ENCODE results near the gene FBN2. TPM values are rescaled to one million over a fixed set of nuclear protein-coding genes. Genes with fewer than 3 reads are reported as not detected.

FBN2 gene
- total RNA-seq, 1 donor from 2014 or later = 0.11 TPM

GRCh38 chr5:128274441-128274840, 263.6 kb downstream of the FBN2 start:
- Histone ChIP-seq H3K27me3 (no peaks in the 10 kb centered on the region), H3K27ac (no peak overlapping the region), H3K9me3 (no peaks in the 10 kb centered on the region), H3K36me3 (no peaks in the 10 kb centered on the region), H3K4me1 (no peaks in the 10 kb centered on the region), H3K4me3 (no peak overlapping the region)
- TF ChIP-seq, protein P1, sequence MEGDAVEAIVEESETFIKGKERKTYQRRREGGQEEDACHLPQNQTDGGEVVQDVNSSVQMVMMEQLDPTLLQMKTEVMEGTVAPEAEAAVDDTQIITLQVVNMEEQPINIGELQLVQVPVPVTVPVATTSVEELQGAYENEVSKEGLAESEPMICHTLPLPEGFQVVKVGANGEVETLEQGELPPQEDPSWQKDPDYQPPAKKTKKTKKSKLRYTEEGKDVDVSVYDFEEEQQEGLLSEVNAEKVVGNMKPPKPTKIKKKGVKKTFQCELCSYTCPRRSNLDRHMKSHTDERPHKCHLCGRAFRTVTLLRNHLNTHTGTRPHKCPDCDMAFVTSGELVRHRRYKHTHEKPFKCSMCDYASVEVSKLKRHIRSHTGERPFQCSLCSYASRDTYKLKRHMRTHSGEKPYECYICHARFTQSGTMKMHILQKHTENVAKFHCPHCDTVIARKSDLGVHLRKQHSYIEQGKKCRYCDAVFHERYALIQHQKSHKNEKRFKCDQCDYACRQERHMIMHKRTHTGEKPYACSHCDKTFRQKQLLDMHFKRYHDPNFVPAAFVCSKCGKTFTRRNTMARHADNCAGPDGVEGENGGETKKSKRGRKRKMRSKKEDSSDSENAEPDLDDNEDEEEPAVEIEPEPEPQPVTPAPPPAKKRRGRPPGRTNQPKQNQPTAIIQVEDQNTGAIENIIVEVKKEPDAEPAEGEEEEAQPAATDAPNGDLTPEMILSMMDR (IDR thresholded peaks at IDR 0.05) = no peak
- intact Hi-C loops (cut with DNase I) = no loop called here
- DNase-seq (ENCODE audit: low spot score in 2 of 2) = no peak

- H3K27ac ChIP-seq = no peak overlapping the region
- H3K9me3 ChIP-seq = no peaks in the 10 kb centered on the region
- DNase-seq (ENCODE audit: low spot score in 2 of 2) = no peak
- H3K4me3 ChIP-seq = no peak overlapping the region
- H3K36me3 ChIP-seq = no peaks in the 10 kb centered on the region
- TF ChIP-seq, protein P1 (IDR thresholded peaks at IDR 0.05) = no peak
- no peaks in the 10 kb centered on the region for H3K4me1 ChIP-seq
- H3K27me3 ChIP-seq = no peaks in the 10 kb centered on the region
- intact Hi-C loops (cut with DNase I) = no loop called here
Observed at GRCh38 chr5:128273736-128274135, 264.3 kb downstream of the FBN2 start.

DNA sequence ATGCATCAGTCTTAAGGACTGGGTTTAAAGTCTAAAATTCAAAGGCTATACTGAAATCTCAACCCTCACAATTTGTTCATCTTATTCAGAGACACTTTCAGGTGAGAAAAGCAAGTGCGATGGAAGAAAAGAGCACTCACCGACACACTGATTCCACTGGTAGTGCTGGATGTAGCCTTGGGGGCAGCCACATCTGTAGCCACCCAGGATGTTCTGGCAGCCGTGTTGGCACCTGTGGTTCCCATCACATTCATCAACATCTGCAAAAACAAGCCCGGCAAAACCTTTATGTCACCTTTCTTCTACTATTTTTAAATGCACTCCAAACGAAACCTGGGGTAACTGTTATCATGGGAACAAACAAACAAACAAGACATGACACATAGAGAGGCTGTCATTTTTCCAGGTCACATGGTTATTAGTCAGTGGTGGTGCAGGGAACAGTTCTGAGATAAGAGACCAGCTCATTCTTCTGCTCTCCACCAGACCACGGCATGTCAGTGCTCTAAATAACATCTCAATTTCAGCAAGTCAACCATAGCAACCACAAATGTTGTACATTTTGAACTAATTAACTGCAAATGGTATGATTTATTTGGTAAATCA, 266.1 kb downstream of the FBN2 start:
- no peak overlapping the region for H3K4me3 ChIP-seq
- intact Hi-C loops (cut with DNase I) = no loop called here
- H3K9me3 ChIP-seq = no peaks in the 10 kb centered on the region
- no peaks in the 10 kb centered on the region for H3K27me3 ChIP-seq
- H3K36me3 ChIP-seq = no peaks in the 10 kb centered on the region
- H3K27ac ChIP-seq = no peak overlapping the region
- H3K4me1 ChIP-seq = no peaks in the 10 kb centered on the region
- DNase-seq (ENCODE audit: low spot score in 2 of 2) = no peak
- TF ChIP-seq, protein P1 (IDR thresholded peaks at IDR 0.05) = no peak

- DNase-seq (ENCODE audit: low spot score in 2 of 2) = no peak
- TF ChIP-seq, protein P1 (IDR thresholded peaks at IDR 0.05) = no peak
- Histone ChIP-seq H3K27me3 (no peaks in the 10 kb centered on the region), H3K27ac (no peak overlapping the region), H3K36me3 (no peaks in the 10 kb centered on the region), H3K4me3 (no peak overlapping the region), H3K9me3 (no peaks in the 10 kb centered on the region), H3K4me1 (no peaks in the 10 kb centered on the region)
- intact Hi-C loops (cut with DNase I) = no loop called here
Observed at GRCh38 chr5:128271071-128271470, 267.0 kb downstream of the FBN2 start.

GRCh38 chr5:128264564-128265360, 273.3 kb downstream of the FBN2 start:
- Histone ChIP-seq H3K27ac (no peak overlapping the region), H3K9me3 (no peaks in the 10 kb centered on the region), H3K4me1 (no peaks in the 10 kb centered on the region), H3K27me3 (no peaks in the 10 kb centered on the region), H3K4me3 (no peak overlapping the region), H3K36me3 (no peaks in the 10 kb centered on the region)
- no peak for DNase-seq (ENCODE audit: low spot score in 2 of 2)
- intact Hi-C loops (cut with DNase I) = no loop called here
- TF ChIP-seq, protein P1 (IDR thresholded peaks at IDR 0.05) = no peak

All from ascending aorta (tissue), 2 donors.